T47D (cell line): ENCODE measurements around the gene MAL.
"Not testable (repeated sequence)": the region's sequence is repeated elsewhere in the genome, so short reads cannot be mapped to it uniquely, and the experiment has no call there.

ENCODE experiments used
- DNase-seq, 2 experiments: peaks; one replicate each; pipeline versions ENCODE4 v3.0.0 to v3.0.0-alpha.2; 2011 to 2012; ENCODE audit warnings: low read depth in 1 of 2, low spot score in 1 of 2
- JUND ChIP-seq: IDR thresholded peaks from 2 replicates; pipeline ENCODE4 v1.6.1; 2012; ENCODE audit warnings: low read depth
- in situ Hi-C: cut with HindIII; loops from 2 replicates; pipeline ENCODE4 v1.10.0; 2016; ENCODE audit warnings: low sequenced_read_pairs, low pct_unique_long_range_greater_than_20kb

MAL gene

DNA sequence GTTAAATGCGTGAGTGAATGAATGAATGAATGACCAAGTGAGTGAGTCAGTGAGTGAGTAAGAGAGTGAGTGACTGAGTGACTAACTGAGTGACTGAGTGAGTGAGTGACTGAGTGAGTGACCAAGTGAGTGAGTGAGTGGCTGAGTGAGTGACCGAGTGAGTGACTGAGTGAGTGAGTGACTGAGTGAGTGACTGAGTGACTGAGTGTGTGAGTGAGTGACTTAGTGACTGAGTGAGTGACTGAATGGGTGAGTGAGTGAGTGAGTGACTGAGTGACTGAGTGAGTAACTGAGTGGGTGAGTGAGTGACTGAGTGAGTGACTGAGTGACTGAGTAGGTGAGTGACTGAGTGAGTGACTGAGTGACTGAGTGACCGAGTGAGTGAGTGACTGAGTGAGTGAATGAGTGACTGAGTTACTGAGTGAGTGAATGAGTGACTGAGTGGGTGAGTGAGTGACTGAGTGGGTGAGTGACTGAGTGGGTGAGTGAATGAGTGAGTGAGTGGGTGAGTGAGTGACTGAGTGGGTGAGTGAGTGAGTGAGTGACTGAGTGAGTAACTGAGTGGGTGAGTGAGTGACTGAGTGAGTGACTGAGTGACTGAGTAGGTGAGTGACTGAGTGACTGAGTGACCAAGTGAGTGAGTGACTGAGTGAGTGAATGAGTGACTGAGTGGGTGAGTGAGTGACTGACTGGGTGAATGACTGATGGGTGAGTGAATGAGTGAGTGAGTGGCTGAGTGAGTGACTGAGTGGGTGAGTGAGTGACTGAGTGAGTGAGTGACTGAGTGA is 11.3 kb downstream of the MAL start:
- TF ChIP-seq JUND, result no peak
- in situ Hi-C loops, result no loop called here
- DNase-seq, result no peak

DNA sequence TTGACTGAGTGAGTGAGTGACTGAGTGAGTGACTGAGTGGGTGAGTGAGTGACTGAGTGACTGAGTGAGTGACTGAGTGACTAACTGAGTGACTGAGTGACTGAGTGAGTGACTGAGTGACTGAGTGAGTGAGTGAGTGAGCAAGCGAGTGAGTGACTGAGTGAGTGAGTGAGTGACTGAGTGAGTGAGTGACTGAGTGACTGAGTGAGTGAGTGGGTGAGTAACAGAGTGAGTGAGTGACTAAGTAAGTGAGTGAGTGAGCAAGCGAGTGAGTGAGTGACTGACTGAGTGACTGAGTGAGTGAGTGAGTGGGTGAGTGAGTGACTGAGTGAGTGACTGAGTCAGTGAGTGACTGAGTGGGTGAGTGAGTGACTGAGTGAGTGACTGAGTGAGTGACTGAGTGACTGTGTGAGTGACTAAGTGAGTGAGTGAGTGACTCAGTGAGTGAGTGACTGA is 11.9 kb downstream of the MAL start:
- TF ChIP-seq JUND, result no peak
- in situ Hi-C loops, result no loop called here
- no peak for DNase-seq

DNA sequence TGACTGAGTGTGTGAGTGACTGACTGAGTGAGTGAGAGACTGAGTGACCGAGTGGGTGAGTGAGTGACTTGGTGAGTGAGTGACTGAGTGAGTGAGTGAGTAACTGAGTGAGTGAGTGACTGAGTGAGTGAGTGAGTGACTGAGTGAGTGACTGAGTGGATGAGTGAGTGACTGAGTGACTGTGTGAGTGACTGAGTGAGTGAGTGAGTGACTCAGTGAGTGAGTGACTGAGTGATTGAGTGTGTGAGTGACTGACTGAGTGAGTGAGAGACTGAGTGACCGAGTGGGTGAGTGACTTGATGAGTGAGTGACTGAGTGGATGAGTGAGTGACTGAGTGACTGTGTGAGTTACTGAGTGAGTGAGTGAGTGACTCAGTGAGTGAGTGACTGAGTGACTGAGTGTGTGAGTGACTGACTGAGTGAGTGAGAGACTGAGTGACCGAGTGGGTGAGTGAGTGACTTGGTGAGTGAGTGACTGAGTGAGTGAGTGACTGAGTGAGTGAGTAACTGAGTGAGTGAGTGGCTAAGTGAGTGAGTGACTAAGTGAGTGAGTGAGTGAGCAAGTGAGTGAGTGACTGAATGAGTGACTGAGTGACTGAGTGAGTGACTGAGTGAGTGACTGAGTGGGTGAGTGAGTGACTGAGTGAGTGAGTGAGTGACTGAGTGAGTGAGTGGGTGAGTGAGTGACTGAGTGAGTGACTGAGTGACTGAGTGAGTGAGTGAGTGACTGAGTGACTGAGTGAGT is 12.5 kb downstream of the MAL start:
- DNase-seq, in situ Hi-C loops: not testable (repeated sequence)

DNA sequence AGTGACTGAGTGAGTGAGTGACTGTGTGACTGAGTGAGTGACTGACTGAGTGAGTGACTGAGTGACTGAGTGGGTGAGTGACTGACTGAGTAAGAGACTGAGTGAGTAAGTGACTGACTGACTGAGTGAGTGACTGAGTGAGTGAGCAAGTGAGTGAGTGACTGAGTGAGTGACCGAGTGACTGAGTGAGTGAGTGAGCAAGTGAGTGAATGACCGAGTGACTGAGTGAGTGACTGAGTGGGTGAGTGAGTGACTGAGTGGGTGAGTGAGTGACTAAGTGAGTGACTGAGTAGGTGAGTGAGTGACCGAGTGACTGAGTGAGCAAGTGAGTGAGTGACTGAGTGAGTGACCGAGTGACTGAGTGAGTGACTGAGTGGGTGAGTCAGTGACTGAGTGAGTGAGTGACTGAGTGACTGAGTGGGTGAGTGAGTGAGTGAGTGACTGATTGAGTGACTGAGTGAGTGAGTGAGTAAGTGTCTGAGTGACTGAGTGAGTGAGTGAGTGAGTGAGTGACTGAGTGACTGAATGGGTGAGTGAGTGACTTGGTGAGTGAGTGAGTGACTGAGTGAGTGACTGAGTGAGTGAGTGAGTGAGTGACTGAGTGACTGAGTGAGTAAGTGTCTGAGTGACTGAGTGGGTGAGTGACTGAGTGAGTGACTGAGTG is 13.3 kb downstream of the MAL start:
- no peak for TF ChIP-seq JUND
- no peak for DNase-seq
- in situ Hi-C loops, result no loop called here

DNA sequence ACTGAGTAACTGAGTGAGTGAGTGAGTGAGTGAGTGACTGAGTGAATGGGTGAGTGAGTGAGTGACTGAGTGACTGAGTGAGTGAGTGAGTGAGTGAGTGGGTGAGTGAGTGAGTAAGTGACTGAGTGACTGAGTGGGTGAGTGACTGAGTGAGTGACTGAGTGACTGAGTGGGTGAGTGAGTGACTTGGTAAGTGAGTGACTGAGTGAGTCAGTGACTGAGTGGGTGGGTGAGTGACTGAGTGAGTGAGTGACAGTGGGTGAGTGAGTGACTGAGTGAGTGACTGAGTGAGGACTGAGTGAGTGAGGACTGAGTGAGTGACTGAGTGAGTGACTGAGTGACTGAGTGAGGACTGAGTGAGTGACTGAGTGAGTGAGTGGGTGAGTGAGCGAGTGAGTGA is 13.9 kb downstream of the MAL start:
- in situ Hi-C loops, result no loop called here
- no peak for TF ChIP-seq JUND
- no peak for DNase-seq

DNA sequence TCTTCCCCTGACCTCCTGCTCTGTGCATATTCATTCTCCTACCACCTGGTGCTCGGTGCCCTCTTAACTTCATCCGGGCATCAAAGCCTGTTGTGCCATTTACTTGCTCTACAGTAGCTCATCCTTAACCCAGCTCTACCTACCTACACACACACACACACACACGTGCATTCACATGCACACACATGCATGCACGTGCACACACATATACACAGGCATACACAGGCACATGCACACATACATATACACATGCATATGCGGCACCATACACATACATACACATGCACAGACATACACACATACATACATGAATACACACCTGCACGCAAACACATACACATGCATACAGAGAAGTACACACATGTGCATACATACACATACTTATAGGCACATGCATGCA is 14.5 kb downstream of the MAL start:
- in situ Hi-C loops, result no loop called here
- no peak for TF ChIP-seq JUND
- no peak for DNase-seq

DNA sequence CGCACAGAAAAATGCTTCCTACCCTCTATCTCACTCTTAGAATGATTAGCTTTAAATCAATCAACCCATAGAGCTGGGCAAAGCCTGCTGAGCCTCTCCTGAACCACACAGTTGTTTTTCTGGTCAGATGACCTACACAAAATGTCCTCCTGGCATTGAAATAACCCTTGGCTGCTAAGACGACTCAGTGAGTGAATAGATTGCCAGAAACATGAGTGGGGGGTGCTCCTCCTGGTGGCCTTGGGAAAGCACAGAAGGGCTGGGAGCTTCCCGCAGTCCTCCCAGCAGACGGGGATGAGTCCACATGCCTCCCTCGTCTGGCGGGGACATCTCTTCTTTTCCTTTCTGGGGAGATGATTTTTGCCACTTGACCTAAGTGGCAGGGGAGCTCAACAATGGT is 14.9 kb downstream of the MAL start:
- in situ Hi-C loops, result no loop called here
- no peak for DNase-seq
- no peak for TF ChIP-seq JUND

DNA sequence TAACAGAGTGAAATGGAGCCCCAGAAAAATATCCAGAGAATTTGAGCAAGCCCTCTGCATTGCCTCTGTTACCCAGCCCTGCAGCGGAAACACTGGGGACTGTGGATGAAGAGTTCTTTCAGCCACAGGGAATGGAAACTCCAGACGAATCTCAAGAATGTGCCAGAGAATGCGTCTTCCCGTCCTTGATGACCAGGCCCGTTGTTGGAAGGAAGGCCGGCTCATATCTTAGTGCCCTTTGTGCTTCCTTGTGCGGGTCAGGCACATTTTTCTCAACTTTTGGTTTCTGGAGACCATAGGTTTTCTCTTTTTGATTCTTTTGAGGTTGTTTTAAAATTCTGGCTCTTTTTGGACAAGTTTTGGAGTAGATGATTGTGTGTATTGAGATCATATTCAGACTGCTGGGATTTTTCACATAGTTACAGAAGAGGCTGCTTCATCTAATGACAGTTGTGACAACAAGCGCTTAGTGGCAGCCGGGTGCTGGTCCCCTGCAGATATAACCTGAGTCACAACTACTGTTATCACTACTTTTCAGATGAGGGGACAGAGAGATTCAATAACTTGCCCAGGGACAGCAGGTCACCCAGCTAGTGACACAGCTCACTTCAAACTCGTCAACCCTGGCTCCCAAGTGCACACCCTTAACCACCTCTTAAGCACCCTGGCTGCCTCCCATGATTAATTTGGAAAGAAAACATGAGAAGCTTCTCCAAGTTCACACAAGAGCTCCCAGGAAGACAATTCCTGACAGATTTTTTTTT is 15.7 kb downstream of the MAL start:
- no peak for DNase-seq
- in situ Hi-C loops, result no loop called here
- no peak for TF ChIP-seq JUND

DNA sequence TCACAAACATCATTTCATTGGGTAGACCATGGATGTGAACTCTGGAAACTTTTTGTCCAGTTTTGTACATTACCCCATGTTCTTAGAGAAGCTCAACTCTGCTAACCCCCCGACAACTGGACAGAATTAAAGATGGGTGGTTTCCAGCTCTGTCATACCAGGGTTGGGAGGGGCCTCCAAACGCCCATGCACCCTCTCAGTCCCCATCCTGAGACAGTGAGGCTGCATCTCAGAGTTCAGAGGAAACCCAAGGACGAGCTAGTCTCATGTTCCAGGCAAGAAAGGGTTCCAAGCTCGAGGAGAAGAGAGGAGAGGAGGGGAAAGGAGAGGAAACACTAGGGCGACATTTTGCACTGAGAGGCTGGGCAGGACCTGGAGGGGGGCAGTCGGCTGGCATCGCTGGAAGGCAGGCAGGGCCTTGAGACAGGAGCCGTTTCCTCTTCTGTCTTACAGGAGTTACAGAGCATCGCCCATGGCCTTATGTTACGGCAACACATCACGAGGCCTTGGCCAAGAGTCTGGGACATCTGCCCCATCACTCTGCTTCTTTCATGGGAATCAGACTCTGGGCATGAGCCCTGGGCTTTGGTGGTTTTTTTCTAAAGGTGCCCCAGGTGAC is 16.4 kb downstream of the MAL start:
- in situ Hi-C loops, result no loop called here
- DNase-seq, result no peak
- TF ChIP-seq JUND, result no peak

DNA sequence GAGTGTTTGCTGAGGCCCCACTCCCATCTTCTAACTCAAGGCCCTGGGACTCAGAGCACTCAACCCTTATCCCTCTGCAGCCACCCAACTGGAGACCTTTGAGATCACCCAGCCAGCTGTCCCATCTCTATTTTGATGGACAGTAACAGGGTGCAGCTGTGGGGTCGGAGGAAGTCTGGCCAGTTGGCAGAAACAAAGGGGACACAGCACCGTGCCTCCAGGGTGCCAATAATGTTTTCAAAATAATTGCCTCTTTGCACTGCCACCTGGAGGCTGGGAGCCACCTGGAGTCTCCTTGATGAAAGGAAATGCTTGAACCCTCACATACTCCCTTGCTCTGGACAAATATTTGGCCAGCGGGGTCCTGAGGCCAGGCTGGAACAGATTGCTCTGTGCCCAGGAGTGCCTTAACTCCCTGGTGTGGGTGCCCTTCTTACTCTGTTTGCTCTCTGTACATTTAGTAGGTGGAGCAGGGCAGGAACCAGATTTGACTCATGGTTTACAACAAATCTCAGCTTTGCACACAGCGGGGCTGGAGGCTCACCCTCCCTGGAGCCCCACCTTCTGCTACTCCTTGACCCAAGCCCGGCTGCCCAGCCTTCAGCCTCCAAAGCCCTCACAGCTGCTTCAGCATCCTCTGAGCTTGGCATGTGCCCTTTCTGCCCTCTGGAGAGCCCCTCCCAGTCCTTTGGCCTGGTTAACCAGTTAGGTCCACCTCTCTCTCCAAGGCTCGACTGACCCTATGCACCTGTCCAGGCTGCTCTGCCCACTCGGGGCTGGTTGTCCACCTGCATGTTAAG is 17.2 kb downstream of the MAL start:
- in situ Hi-C loops, result no loop called here
- peak in 1 of 2 experiments; percentile 34 for DNase-seq
- no peak for TF ChIP-seq JUND

DNA sequence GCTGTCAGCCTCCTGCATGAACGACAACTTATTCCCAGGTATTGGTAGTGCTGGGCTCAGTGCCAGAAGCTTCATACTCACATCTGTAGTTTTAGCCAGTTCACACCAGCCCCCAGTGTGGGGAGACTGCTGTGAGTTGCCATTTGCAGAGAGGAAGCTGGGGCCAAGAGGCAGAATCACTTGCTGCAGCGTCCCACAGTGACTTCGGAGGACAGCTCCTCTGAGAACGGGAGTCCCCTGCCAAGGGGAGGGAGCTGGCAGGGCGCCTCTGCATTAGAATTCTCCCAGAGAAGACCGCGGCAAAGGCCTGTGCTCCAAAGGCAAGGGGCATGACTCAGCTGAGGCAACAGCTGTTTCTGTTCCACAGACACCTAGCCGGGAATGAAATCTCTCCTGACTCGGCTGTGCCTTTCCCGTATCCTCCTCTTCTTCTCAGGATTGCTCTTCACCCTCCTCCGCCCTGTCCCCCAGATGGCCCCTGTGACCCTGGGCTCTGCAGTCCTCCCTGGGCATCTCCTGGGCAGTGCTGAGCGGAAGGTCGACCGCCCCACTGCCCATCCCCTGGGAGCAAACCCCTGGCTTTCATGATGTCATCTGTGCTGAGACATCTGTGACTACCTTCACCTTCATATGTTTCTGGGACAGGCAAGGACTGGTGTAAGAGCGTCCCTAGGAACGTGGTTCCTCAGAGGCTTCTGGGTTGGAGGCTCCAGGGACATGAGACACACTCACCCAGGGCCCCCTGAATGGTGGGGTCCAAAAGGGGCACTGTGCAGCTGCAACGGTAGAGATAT is 18.0 kb downstream of the MAL start:
- in situ Hi-C loops, result no loop called here
- TF ChIP-seq JUND, result no peak
- DNase-seq, result peak in 1 of 2 experiments; percentile 53
